BJ (cell line): Measurements from ENCODE around the gene USP48. TPM values are rescaled to one million over a fixed set of nuclear protein-coding genes. Genes with fewer than 3 reads are reported as not detected.
"Not testable (repeated sequence)": the region's sequence is repeated elsewhere in the genome, so short reads cannot be mapped to it uniquely, and the experiment has no call there.

Source experiments
- CTCF ChIA-PET: fragments of 350-600 bp; formaldehyde crosslinking; extraction: SDS; loops from one replicate; lab custom pipeline; 2021; ENCODE audit warnings: antibody characterized with exemption, inconsistent platforms; lab: Yijun Ruan, JAX
- POLR2A ChIA-PET: fragments of 300-600 bp; sonication (Branson Sonifier 250); formaldehyde crosslinking; extraction: SDS; loops from one replicate; lab custom pipeline; 2021; ENCODE audit warnings: antibody characterized with exemption; lab: Charles Lee
- DNase-seq: peaks from one replicate; pipeline ENCODE4 v3.0.0-alpha.2; 2011; ENCODE audit warnings: low read depth
- H3K27me3 ChIP-seq: 2 replicates; pipeline ENCODE4 v1.6.0; 2011; ENCODE audit warnings: low read length; ENCODE audit not compliant: control insufficient read depth, insufficient read depth
- H3K36me3 ChIP-seq: 2 replicates; pipeline ENCODE4 v1.5.1; 2011; ENCODE audit warnings: low read length; ENCODE audit not compliant: control insufficient read depth, insufficient read depth
- H3K4me3 ChIP-seq: 2 replicates; pipeline ENCODE4 v1.5.1; 2011; ENCODE audit warnings: low read depth, mild to moderate bottlenecking, control low read depth, low read length
- polyA plus RNA-seq: library from polyadenylated mRNA; depleted of rRNA; stranded (reverse); fragments of >200 nt; gene quantifications from 2 replicates; pipeline ENCODE4 v1.2.3, GENCODE V29; 2011
- TF ChIP-seq, protein P1 (sequence below): IDR thresholded peaks from 2 replicates; pipeline ENCODE4 v1.5.1; 2011; ENCODE audit warnings: low read depth, mild to moderate bottlenecking, control low read depth, inconsistent platforms, low read length, moderate library complexity; ENCODE audit not compliant: insufficient read depth

USP48 gene
- polyA plus RNA-seq, 1 experiment = 10.8 TPM

DNA sequence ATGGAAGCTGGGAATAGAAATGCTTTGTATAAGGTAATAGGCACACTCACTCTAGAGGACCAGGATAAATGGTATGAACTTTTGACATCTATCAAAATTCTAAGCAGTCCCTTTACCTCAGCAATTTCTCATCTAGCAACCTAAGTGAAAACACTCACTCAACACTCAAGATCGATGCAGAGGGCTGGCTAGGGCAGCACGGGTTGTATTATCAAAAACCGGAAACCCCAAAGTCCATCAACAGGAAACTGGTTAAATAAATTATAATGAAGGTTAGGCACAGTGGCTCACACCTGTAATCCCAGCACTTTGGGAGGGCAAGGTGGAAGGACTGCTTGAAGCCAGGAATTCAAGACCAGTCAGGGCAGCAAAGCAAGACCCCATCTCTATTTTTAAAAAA, 9.4 kb downstream of the USP48 start:
- ChIA-PET CTCF (no interaction called here), POLR2A (interaction anchor here (1.0 kb wide), 1 partner anchor 10 kb away, joined by 4 read pairs; no protein-coding TSS in a partner anchor)
- TF ChIP-seq, protein P1, sequence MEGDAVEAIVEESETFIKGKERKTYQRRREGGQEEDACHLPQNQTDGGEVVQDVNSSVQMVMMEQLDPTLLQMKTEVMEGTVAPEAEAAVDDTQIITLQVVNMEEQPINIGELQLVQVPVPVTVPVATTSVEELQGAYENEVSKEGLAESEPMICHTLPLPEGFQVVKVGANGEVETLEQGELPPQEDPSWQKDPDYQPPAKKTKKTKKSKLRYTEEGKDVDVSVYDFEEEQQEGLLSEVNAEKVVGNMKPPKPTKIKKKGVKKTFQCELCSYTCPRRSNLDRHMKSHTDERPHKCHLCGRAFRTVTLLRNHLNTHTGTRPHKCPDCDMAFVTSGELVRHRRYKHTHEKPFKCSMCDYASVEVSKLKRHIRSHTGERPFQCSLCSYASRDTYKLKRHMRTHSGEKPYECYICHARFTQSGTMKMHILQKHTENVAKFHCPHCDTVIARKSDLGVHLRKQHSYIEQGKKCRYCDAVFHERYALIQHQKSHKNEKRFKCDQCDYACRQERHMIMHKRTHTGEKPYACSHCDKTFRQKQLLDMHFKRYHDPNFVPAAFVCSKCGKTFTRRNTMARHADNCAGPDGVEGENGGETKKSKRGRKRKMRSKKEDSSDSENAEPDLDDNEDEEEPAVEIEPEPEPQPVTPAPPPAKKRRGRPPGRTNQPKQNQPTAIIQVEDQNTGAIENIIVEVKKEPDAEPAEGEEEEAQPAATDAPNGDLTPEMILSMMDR = no peak
- no peak for DNase-seq
- Histone ChIP-seq H3K4me3 (no peak overlapping the region), H3K27me3 (no peaks in the 10 kb centered on the region), H3K36me3 (no peaks in the 10 kb centered on the region)

DNA sequence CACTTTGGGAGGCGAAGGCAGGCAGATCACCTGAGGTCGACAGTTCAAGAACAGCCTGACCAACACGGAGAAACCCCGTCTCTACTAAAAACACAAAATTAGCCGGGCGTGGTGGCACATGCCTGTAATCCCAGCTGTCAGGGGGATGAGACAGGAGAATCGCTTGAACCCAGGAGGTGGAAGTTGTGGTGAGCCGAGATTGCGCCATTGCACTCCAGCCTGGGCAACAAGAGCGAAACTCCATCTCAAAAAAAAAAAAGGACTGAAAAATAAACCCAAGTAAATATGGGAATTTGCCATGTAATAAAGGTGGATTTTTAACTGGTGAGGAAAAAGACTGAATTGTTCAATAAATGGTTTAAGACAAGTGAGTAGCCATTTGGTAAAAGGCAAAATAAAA, 11.3 kb downstream of the USP48 start:
- H3K4me3 ChIP-seq, H3K36me3 ChIP-seq, CTCF ChIA-PET, DNase-seq, H3K27me3 ChIP-seq: not testable (repeated sequence)
- POLR2A ChIA-PET = interaction anchor here (0.6 kb wide), 1 partner anchor 99 kb away, joined by 6 read pairs; no protein-coding TSS in a partner anchor

DNA sequence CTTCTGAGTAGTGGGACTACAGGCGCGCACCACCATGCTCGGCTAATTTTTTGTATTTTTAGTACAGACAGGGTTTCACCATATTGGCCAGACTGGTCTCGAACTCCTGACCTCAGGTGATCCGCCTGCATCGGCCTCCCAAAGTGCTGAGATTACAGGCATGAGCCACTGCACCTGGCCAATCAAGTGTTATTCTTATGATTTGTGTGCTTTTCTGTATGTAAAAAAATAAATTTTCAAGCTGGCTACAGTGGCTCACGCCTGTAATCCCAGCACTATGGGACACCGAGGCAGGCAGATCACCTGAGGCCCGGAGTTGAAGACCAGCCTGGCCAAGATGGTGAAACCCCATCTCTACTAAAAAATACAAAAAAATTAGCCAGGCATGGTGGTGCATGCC, 12.3 kb downstream of the USP48 start:
- POLR2A ChIA-PET, H3K36me3 ChIP-seq, CTCF ChIA-PET, H3K4me3 ChIP-seq, DNase-seq, H3K27me3 ChIP-seq: not testable (repeated sequence)

DNA sequence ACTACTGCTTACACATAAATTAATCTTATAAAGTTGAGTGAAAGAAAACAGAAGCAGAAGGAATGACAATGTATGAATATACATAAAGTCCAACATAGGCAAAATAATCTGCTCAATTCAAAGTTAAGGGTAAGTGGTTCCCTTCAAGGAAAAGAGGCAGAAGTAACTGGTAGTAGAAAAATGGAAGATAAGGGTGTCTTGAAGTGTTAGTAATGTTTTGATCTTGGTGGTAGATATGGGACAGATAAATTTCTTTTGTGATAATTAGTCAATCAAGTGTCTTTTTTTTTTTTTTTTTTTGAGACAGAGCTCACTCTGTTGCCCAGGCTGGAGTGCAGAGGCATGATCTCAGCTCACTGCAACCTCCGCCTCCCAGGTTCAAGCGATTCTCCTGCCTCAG, 12.7 kb downstream of the USP48 start:
- ChIA-PET POLR2A (no interaction called here), CTCF (no interaction called here)
- no peaks in the 10 kb centered on the region for H3K27me3 ChIP-seq
- no peak overlapping the region for H3K4me3 ChIP-seq
- H3K36me3 ChIP-seq = no peaks in the 10 kb centered on the region
- TF ChIP-seq, protein P1 = no peak
- no peak for DNase-seq

GRCh38 chr1:21767106-21767505, 15.8 kb downstream of the USP48 start:
- DNase-seq, H3K36me3 ChIP-seq, H3K4me3 ChIP-seq, POLR2A ChIA-PET, CTCF ChIA-PET, H3K27me3 ChIP-seq: not testable (repeated sequence)

DNA sequence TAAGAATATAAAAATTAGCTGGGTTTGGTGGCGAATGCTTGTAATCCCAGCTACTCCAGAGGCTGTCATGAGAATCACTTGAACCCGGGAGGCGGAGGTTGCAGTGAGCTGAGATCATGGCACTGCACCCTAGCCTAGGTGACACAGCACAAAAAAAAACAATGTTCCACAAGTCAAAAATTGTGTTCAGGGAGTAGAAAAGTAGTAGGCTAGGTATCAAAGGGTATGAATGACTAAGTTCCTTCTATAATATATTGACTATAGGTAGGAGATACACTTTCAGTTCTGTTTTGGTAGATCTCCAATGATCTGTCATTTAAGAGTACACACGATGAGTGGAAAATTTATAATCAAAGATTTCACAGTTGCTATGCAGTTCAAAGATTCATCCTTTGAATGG, 16.7 kb downstream of the USP48 start:
- POLR2A ChIA-PET = no interaction called here
- CTCF ChIA-PET = no interaction called here
- Histone ChIP-seq H3K36me3 (no peaks in the 10 kb centered on the region), H3K4me3 (no peak overlapping the region), H3K27me3 (no peaks in the 10 kb centered on the region)
- no peak for DNase-seq
- TF ChIP-seq, protein P1 = no peak
